ENCODE results near the gene CCDC18.
"Not testable (repeated sequence)": the region's sequence is repeated elsewhere in the genome, so short reads cannot be mapped to it uniquely, and the experiment has no call there.

Gene CCDC18

DNA sequence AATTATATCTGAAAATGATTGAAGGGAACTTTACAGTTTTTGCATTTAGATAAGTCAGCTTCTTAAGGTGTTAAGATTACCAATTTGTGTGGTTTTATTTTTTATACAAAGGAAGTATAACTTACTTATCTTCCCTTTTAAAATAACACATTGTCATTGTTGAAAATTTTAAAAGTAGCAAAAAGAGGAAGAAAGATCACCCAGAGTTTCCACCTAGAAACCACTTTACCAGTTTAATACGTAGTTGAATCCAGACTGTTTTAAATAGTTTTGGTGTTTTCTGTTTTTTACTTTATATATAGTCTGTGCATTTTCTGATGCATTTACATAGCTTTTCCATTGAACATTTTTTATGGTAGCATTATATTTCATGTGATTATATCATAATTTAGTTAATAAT is 6.1 kb downstream of the CCDC18 start:
- Mint-ChIP-seq H3K4me3 (no peak overlapping the region), H3K4me1 (peaks cover 31% of the 10 kb centered on the region), H3K9me3 (no peaks in the 10 kb centered on the region), H3K27me3 (no peaks in the 10 kb centered on the region), H3K36me3 (ENCODE audit: insufficient read depth) (peaks cover 3% of the 10 kb centered on the region), H3K27ac (ENCODE audit: low read depth) (no peak overlapping the region)
- DNase-seq (ENCODE audit: low spot score in 2 of 2) (no peak), ATAC-seq (replicated peaks; ENCODE audit: extremely low read depth, poor library complexity, severe bottlenecking) (no peak)

GRCh38 chr1:93190432-93190831 is 9.9 kb downstream of the CCDC18 start:
- Mint-ChIP-seq H3K36me3 (ENCODE audit: insufficient read depth) (peaks cover 3% of the 10 kb centered on the region), H3K27ac (ENCODE audit: low read depth) (no peak overlapping the region)

GRCh38 chr1:93194231-93194990 is 13.9 kb downstream of the CCDC18 start:
- no peak for DNase-seq (ENCODE audit: low spot score in 2 of 2)
- peaks cover 17% of the 10 kb centered on the region for H3K4me1 Mint-ChIP-seq
- no peak for ATAC-seq (replicated peaks; ENCODE audit: extremely low read depth, poor library complexity, severe bottlenecking)
- peak overlapping the region; percentile 75 for H3K27ac Mint-ChIP-seq (ENCODE audit: low read depth)
- H3K27me3 Mint-ChIP-seq, result no peaks in the 10 kb centered on the region
- peaks cover 5% of the 10 kb centered on the region for H3K36me3 Mint-ChIP-seq (ENCODE audit: insufficient read depth)
- H3K9me3 Mint-ChIP-seq, result no peaks in the 10 kb centered on the region
- H3K4me3 Mint-ChIP-seq, result no peak overlapping the region

More at GRCh38 chr1:93190432-93190831, 9.9 kb downstream of the CCDC18 start:
- Mint-ChIP-seq H3K27me3 (no peaks in the 10 kb centered on the region), H3K4me3 (no peak overlapping the region), H3K9me3 (no peaks in the 10 kb centered on the region), H3K4me1 (peaks cover 19% of the 10 kb centered on the region)
- DNase-seq (ENCODE audit: low spot score in 2 of 2), result no peak
- no peak for ATAC-seq (replicated peaks; ENCODE audit: extremely low read depth, poor library complexity, severe bottlenecking)

GRCh38 chr1:93196591-93196990 is 16.1 kb downstream of the CCDC18 start:
- Mint-ChIP-seq H3K27ac (ENCODE audit: low read depth) (no peak overlapping the region), H3K27me3 (no peaks in the 10 kb centered on the region), H3K36me3 (ENCODE audit: insufficient read depth) (peaks cover 3% of the 10 kb centered on the region), H3K4me1 (peaks cover 8% of the 10 kb centered on the region), H3K4me3 (no peak overlapping the region), H3K9me3 (no peaks in the 10 kb centered on the region)
- ATAC-seq (replicated peaks; ENCODE audit: extremely low read depth, poor library complexity, severe bottlenecking), result no peak
- DNase-seq (ENCODE audit: low spot score in 2 of 2), result no peak

GRCh38 chr1:93199150-93199549 is 18.6 kb downstream of the CCDC18 start:
- no peaks in the 10 kb centered on the region for H3K9me3 Mint-ChIP-seq
- H3K27me3 Mint-ChIP-seq, result no peaks in the 10 kb centered on the region
- ATAC-seq (replicated peaks; ENCODE audit: extremely low read depth, poor library complexity, severe bottlenecking) (no peak), DNase-seq (ENCODE audit: low spot score in 2 of 2) (no peak)
- H3K4me3 Mint-ChIP-seq, result no peak overlapping the region
- no peak overlapping the region for H3K27ac Mint-ChIP-seq (ENCODE audit: low read depth)
- peaks cover 8% of the 10 kb centered on the region for H3K4me1 Mint-ChIP-seq
- peaks cover 3% of the 10 kb centered on the region for H3K36me3 Mint-ChIP-seq (ENCODE audit: insufficient read depth)

DNA sequence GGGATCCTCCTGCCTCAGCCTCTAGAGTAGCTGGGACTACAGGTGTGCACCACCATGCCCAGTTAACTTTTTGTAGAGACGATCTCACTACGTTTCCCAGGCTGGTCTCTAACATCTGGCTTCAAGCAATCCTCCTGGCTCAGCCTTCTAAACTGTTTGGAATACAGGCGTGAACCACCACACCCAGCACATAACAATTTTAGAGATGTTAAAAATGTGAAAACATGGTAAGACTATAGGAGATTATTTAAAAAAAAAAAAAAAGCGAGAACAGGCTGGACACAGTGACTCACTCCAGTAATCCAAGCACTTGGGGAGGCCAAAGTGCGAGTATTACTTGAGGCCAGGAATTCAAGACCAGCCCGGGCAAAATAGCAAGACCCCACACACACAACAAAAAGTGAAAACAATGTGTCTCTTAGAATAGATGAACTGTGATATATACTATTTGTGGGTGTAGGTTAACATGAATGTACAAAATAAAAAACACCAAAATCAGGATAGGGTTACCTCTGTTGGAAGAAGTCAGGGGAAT is 19.6 kb downstream of the CCDC18 start:
- no peaks in the 10 kb centered on the region for H3K27me3 Mint-ChIP-seq
- no peaks in the 10 kb centered on the region for H3K9me3 Mint-ChIP-seq
- H3K4me1 Mint-ChIP-seq, result peaks cover 1% of the 10 kb centered on the region
- H3K36me3 Mint-ChIP-seq (ENCODE audit: insufficient read depth), result peaks cover 3% of the 10 kb centered on the region
- H3K27ac Mint-ChIP-seq (ENCODE audit: low read depth), result no peak overlapping the region
- DNase-seq (ENCODE audit: low spot score in 2 of 2), result no peak
- H3K4me3 Mint-ChIP-seq, result no peak overlapping the region
- ATAC-seq (replicated peaks; ENCODE audit: extremely low read depth, poor library complexity, severe bottlenecking), result no peak

DNA sequence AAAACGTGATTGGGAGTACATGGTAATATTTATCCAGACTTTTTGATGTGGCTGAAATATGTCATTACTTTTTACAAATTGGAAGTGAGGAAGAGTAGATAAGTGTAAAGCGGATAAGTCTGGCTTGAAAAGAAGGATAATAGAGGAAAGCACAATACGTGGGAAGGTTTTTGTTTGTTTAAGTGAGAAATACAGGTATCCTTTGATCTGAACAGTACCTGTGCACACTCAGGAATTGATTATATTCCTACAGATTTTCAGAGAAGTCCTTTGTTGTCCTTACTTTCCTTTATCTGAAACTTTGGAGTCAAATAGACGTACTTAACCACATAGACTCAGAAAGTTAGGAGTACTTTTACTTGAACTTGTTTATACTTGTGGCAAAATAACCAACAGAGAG is 20.2 kb downstream of the CCDC18 start:
- Mint-ChIP-seq H3K4me3 (no peak overlapping the region), H3K9me3 (no peaks in the 10 kb centered on the region), H3K36me3 (ENCODE audit: insufficient read depth) (peaks cover 3% of the 10 kb centered on the region), H3K27ac (ENCODE audit: low read depth) (no peak overlapping the region), H3K4me1 (no peaks in the 10 kb centered on the region), H3K27me3 (no peaks in the 10 kb centered on the region)
- DNase-seq (ENCODE audit: low spot score in 2 of 2) (no peak), ATAC-seq (replicated peaks; ENCODE audit: extremely low read depth, poor library complexity, severe bottlenecking) (no peak)

DNA sequence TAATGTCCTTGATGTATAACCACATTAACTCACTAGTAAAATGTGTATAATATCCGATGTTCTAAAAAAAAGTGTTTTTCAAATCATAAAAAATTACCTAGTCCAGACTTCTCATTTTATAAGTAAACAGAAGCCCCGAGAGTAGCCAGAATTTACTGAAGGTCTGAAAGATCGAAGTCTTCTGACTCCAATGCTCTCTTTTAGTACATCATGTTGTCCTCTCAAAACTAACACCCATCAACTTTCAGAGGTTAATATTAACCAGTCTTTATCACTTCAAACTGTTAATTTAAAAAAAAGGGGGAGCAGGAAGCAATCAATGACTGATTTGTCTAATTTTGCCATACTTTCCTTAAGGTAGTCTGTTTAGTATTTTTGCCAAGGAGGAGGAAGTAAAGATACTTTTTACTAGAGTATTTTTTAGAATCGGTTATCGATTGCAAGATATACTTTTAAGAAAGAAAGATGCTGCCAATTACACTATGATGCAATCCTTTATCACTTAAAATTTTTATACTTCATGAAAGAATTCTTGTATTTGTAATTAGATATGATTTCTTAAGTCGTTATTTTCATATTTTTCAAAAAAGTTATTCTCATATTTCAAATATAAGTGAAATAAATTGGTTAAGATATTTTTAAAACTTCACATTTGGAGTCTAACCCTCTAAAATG is 25.5 kb downstream of the CCDC18 start:
- Mint-ChIP-seq H3K36me3 (ENCODE audit: insufficient read depth) (peaks cover 7% of the 10 kb centered on the region), H3K27me3 (no peaks in the 10 kb centered on the region), H3K27ac (ENCODE audit: low read depth) (no peak overlapping the region), H3K4me1 (no peaks in the 10 kb centered on the region), H3K9me3 (no peaks in the 10 kb centered on the region), H3K4me3 (no peak overlapping the region)
- ATAC-seq (replicated peaks; ENCODE audit: extremely low read depth, poor library complexity, severe bottlenecking), result no peak
- no peak for DNase-seq (ENCODE audit: low spot score in 2 of 2)

DNA sequence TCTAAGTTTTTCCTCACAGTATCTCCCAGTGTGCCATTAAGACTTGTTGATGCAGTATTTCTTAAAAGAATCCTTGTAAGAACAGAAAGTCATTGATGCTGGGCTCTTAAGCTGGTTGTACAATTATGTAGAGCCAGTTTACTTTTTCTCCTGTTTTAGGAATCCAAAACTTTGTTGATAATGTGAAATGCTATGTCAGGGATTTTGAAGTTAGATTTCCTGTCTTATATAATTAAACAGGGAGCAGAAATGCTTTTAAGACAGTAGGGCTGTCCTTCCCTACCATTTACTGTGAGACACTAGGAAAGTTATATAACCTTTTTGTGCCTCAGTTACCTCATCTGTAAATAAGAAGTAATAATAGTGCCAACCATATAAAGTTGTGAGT is 26.0 kb downstream of the CCDC18 start:
- no peak for ATAC-seq (replicated peaks; ENCODE audit: extremely low read depth, poor library complexity, severe bottlenecking)
- no peak for DNase-seq (ENCODE audit: low spot score in 2 of 2)
- Mint-ChIP-seq H3K4me1 (no peaks in the 10 kb centered on the region), H3K4me3 (no peak overlapping the region), H3K36me3 (ENCODE audit: insufficient read depth) (peaks cover 7% of the 10 kb centered on the region), H3K27me3 (no peaks in the 10 kb centered on the region), H3K27ac (ENCODE audit: low read depth) (no peak overlapping the region), H3K9me3 (no peaks in the 10 kb centered on the region)

DNA sequence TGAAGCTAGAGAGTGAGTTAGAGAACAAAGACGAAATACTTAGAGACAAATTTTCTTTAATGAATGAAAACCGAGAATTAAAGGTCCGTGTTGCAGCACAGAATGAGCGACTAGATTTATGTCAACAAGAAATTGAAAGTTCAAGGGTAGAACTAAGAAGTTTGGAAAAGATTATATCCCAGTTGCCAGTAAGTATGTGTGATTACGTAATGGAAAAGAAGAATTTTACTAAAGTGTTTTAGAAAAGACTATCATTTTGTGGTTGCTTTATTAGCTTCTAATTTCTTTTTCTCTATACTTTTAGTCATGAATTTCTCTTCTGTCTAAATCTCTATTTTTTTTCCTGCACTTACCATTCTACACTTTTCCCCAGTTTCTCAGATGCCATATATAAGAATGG is 26.7 kb downstream of the CCDC18 start:
- no peaks in the 10 kb centered on the region for H3K27me3 Mint-ChIP-seq
- peaks cover 7% of the 10 kb centered on the region for H3K36me3 Mint-ChIP-seq (ENCODE audit: insufficient read depth)
- no peak overlapping the region for H3K4me3 Mint-ChIP-seq
- no peaks in the 10 kb centered on the region for H3K9me3 Mint-ChIP-seq
- DNase-seq (ENCODE audit: low spot score in 2 of 2) (no peak), ATAC-seq (replicated peaks; ENCODE audit: extremely low read depth, poor library complexity, severe bottlenecking) (no peak)
- no peak overlapping the region for H3K27ac Mint-ChIP-seq (ENCODE audit: low read depth)
- H3K4me1 Mint-ChIP-seq, result no peaks in the 10 kb centered on the region

DNA sequence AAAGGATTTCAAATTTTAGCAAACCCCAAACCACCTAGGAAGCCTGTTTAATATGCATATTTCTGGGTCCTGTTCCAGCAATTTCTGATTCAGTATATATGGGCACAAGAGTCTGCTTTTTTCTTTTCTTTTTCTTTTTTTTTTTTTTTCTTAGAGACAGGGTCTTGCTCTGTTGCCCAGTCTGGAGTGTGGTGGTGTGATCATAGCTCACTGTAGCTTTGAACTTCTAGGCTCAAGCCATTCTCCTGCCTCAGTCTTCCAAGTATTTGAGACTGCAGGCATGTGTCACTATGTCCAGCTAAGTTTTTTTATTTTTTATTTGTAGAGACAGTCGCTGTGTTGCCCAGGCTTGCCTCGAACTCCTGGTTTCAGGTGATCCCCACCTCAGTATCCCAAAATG is 34.8 kb downstream of the CCDC18 start:
- no peak for ATAC-seq (replicated peaks; ENCODE audit: extremely low read depth, poor library complexity, severe bottlenecking)
- Mint-ChIP-seq H3K27ac (ENCODE audit: low read depth) (no peak overlapping the region), H3K27me3 (no peaks in the 10 kb centered on the region), H3K4me1 (peaks cover 8% of the 10 kb centered on the region), H3K36me3 (ENCODE audit: insufficient read depth) (peaks cover 14% of the 10 kb centered on the region), H3K9me3 (no peaks in the 10 kb centered on the region), H3K4me3 (no peak overlapping the region)
- DNase-seq (ENCODE audit: low spot score in 2 of 2), result no peak

GRCh38 chr1:93219443-93219842 is 38.9 kb downstream of the CCDC18 start:
- H3K36me3 Mint-ChIP-seq (ENCODE audit: insufficient read depth), result peaks cover 9% of the 10 kb centered on the region
- DNase-seq (ENCODE audit: low spot score in 2 of 2), result no peak
- no peaks in the 10 kb centered on the region for H3K27me3 Mint-ChIP-seq
- H3K4me3 Mint-ChIP-seq, result peak overlapping the region; percentile 61
- peak overlapping the region; percentile 53 for H3K27ac Mint-ChIP-seq (ENCODE audit: low read depth)
- peaks cover 8% of the 10 kb centered on the region for H3K4me1 Mint-ChIP-seq
- H3K9me3 Mint-ChIP-seq, result no peaks in the 10 kb centered on the region
- ATAC-seq (replicated peaks; ENCODE audit: extremely low read depth, poor library complexity, severe bottlenecking), result no peak

DNA sequence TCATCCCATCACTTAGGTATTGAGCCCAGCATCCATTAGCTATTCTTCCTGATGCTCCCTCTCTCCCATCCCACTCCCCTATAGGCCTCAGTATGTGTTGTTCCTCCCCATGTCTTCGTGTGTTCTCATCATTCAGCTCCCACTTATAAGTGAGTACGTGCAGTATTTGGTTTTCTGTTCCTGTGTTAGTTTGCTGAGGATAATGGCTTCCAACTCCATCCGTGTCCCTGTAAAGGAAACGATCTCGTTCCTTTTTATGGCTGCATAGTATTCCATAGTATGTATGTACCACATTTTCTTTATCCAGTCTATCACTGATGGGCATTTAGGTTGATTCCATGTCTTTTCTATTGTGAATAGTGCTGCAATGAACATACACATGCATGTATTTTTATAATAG is 40.2 kb downstream of the CCDC18 start:
- not testable (repeated sequence) for DNase-seq (ENCODE audit: low spot score in 2 of 2); H3K4me3 Mint-ChIP-seq; H3K27me3 Mint-ChIP-seq; H3K27ac Mint-ChIP-seq (ENCODE audit: low read depth); ATAC-seq (replicated peaks; ENCODE audit: extremely low read depth, poor library complexity, severe bottlenecking); H3K4me1 Mint-ChIP-seq; H3K9me3 Mint-ChIP-seq; H3K36me3 Mint-ChIP-seq (ENCODE audit: insufficient read depth)
